H1 (cell line): ENCODE data around the gene COL2A1. TPM values are rescaled to one million over a fixed set of nuclear protein-coding genes. Genes with fewer than 3 reads are reported as not detected.

Experiments
- CHD7 ChIP-seq: fragments of 300-600 bp; sonication (generic); IDR thresholded peaks from 2 replicates; pipeline ENCODE4 v1.7.1; 2012; ENCODE audit warnings: low read length, moderate library complexity, mild to moderate bottlenecking, inconsistent platforms; ENCODE audit not compliant: insufficient replicate concordance
- CTCF ChIP-seq, 3 experiments: IDR thresholded peaks; 1 replicate in 2 of 3; 2 replicates in 1 of 3; pipeline versions ENCODE4 v1.5.1 to v1.6.1; 2011; ENCODE audit warnings: low read length in 3 of 3, mild to moderate bottlenecking in 3 of 3, inconsistent platforms in 2 of 3, low read depth in 1 of 3, moderate library complexity in 1 of 3; ENCODE audit not compliant: insufficient read depth in 1 of 3; ENCODE audit errors: control extremely low read depth in 1 of 3
- EZH2 ChIP-seq: fragments of 200-600 bp; sonication (generic); IDR thresholded peaks from 2 replicates; pipeline ENCODE4 v1.7.1; 2012; ENCODE audit warnings: low read depth, mild to moderate bottlenecking, moderate library complexity, low read length, inconsistent platforms; ENCODE audit not compliant: severe bottlenecking
- RNF2 ChIP-seq: fragments of 200-900, 300-1000 bp; sonication (generic); IDR thresholded peaks from 2 replicates; pipeline ENCODE4 v1.7.1; 2016; ENCODE audit warnings: borderline replicate concordance, low read depth, mild to moderate bottlenecking, antibody characterized with exemption, low read length; ENCODE audit not compliant: poor library complexity, severe bottlenecking; ENCODE audit errors: missing control alignments
- SIN3A ChIP-seq, 2 experiments: IDR thresholded peaks in 1 of 2; conservative IDR thresholded peaks in 1 of 2; 2 replicates each; pipeline ENCODE4 v1.6.1; 2011 to 2012; ENCODE audit warnings: low read length in 2 of 2, improper control_type of control experiment in 1 of 2, low read depth in 1 of 2, mild to moderate bottlenecking in 1 of 2
- polyA plus RNA-seq, 7 experiments: library from polyadenylated mRNA; depleted of rRNA in 3 of 7; stranded (reverse) in 5 of 7; unstranded in 2 of 7; fragments of >200 nt in 5 of 7; fragments of 200-250 nt in 2 of 7; gene quantifications; 1 replicate in 5 of 7; 2 replicates in 1 of 7; 4 replicates in 1 of 7; pipeline versions ENCODE4 v1.2.1 to v1.2.3, GENCODE V29; 2011 to 2013; ENCODE audit warnings: missing spikeins in 2 of 7, mixed read lengths in 2 of 7
- total RNA-seq: library from RNA; stranded (reverse); fragmentation: NEBNext Ultra II Directional; extraction: Animal tissue kit (Norgen Biotek cat#: 25700); gene quantifications from 2 replicates; pipeline ENCODE4 v1.2.1, GENCODE V29; 2021

Gene COL2A1
- total and polyA plus RNA-seq, 2 of the 8 experiments (the other 6 are each of a cell fraction or from before 2014, with no cell fraction given), result 4.2 to 14.6 TPM

GRCh38 chr12:48003226-48004052, 837 bp downstream of the COL2A1 start (continued):
- TF ChIP-seq CHD7 (no peak), RNF2 (peak; percentile 78), SIN3A (conservative IDR thresholded peaks at IDR 0.05 in 1 of 2, IDR thresholded peaks at IDR 0.05 in 1 of 2; ENCODE audit: low read depth in 1 of 2, low read length in 2 of 2) (no peak), CTCF (IDR thresholded peaks at IDR 0.05; ENCODE audit: control extremely low read depth in 1 of 3, insufficient read depth in 1 of 3, low read depth in 1 of 3, low read length in 3 of 3) (peak in 1 of 3 experiments; percentile 5; a peak in 1 of 4 replicates), EZH2 (peak; percentile 87)
